Islet of Langerhans (tissue), 1 donor: ENCODE measurements around the gene ACSL1.
A peak's percentile ranks its signal among the peaks of the same experiment; 100 is the strongest.
"Not testable (repeated sequence)": the region's sequence is repeated elsewhere in the genome, so short reads cannot be mapped to it uniquely, and the experiment has no call there.

ENCODE experiments used
- FAIRE-seq: peaks from one replicate; lab custom pipeline; 2011; peaks lifted over from hg19 to GRCh38; lab: Jason Lieb, UNC

Gene ACSL1

DNA sequence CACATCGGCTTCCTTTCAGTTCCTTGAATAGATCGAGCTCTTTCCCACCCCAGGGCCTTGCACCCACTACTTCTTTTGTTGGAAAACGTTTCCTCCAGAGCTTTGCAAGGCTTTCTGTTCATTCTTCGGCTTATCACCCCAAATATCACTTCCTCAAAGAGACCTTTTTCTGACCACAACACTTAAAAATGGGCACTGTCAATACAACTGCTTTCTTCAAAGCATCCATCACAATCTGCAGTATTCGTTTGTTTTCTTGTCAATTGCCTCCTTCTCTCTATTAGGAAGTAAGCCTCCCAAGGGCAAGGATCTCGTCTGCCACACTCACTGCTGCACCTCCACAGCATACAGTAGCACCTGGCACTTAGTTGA, 74.2 kb downstream of the ACSL1 start:
- no peak for FAIRE-seq

DNA sequence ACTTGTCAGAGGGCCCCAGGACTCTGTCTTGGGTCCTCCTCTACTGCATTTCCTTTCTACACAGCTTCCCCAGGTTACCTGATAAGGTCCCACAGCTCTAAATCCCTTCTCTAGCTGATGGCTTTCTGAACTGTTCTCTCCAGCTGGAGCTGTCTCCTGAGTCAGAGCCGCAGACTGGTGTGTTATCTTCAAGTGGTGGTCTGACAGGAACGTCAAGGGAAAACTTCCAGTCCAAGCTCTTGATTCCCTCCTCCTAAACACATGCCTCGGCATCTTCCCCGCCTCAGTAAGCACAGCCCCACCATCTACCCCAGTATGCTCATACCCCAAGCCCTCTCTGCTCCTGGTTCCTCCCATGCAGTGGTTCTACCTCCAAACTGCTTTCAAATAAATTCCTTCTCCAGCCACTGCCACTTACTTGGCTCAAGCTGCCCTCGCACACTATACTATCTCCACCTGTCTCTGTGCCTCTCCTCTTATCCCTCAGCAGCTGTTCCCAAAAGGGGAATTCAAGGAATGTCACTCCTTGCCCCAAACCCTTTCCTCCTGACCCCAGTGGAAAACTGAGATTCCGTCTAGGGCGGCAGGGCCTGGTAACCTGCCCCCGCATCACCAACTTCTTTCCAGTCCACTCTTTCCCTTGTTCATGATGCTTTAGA, 74.7 kb downstream of the ACSL1 start:
- FAIRE-seq: no peak

DNA sequence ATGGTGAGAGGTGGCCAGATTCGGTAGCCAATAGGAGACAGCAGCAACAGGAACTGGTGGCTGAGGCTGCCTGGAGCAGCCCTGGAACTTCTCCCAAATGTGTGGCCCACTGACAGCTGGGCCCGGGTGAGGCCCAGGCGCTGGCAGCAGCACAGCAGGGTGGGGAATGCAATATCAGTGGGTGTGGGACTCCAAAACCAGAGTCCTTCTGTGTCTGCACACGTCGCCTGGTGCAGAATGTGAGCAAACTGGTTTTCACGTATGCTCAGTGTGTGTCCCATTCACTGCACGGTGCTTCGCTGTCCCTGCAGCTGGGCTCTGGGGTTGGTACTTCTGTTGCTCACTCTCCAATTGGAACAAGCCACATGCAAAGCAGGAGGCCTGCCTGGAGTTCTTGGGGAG, 77.5 kb downstream of the ACSL1 start:
- no peak for FAIRE-seq

DNA sequence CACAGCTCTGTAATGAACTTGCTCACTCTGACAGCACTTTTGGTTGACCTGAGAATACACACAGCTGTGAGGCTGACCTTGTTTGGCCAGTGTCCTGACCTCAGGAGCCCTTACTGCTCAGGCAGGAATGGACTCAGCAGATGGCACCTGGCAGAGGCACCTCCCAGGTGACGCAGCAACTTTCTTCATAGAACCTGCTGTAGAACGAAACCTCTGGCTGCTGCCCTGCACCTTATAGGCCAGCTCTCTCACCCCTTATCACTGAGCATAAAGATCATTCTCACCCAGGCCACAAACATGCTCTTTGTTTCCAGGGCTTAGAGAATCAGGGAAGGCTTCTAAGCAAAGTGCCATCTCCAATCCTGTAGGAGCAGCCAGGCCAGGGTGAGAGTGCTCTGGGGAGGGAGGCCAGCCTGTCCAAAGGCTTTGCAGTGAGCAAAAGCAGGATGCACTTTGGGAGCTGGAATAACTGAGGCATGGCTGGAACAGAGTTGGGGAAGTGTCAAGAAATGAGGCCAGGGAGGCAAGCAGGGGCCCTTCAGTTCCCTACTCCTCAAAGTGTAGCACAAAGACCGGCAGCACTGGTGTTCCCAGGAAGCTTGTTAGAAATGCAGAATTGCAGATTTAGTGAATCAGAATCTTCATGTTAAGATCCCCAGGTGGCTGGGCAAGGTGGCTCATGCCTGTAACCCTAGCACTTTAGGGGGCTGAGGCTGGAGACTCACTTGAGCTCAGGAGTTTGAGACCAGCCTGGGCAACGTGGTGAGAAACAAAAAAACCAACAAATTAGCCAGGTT, 78.5 kb downstream of the ACSL1 start:
- FAIRE-seq: no peak

DNA sequence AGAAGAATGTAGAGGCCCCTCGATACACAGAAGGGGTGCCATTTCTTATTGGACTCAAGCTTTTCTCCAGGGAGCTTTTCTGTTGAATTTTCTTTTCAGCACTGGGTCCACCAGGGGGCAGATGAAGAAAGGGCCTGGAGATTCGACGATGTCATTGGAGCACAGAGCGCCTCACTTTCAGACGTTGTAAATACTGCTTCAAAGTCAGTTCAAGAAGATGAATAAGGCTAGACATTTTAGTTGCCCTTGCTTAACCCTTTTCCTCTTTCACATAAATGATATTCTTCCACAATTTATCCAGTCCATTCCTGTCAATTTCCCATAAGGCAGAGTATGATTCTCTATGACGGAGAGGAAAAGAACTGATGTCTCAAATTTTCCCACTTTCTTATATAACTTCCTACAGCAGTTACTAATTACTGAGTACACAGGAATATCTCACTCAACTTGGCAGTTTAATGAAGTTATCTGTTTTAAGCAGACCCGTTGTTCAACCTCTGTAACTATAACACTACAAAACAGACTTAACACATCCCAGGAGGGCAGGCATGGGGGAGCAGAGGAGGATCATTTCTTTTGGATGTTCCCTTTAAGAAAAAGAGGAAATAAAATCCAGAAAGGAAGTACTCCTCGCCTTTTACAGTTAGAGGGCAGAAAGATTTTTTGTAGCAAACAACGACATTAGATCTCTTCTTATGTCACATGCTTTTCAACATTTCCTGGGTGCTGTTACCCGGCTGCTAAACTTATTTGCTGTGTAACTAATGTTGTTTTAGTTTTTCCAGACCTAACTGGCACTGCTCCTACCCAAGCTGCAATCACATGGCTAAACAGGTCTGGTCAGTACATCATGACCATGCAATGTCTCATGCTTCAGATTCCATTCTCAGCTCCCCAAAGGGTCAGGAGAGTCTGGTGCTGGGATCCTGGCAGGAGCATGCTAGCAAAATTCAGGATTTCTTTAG, 79.7 kb downstream of the ACSL1 start:
- FAIRE-seq: peak; percentile 92

DNA sequence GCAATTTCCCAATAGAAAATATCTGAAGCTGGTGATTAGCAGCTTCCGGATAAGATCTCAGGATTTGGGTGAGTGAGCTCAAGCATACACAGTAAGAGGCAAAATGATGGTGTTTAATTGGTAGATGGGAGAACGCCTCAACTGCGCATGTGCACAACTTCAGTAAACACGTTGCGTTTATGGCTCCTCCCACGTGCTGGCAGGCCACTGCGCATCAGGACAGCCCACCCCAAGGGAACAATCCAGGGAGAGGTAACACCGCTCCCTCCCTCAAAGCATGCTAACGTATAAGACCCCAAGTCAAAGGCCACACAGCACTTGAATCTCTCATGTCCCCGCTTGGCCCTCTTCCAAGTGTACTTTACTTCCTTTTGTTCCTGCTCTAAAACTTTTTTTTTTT, 81.5 kb downstream of the ACSL1 start:
- no peak for FAIRE-seq

DNA sequence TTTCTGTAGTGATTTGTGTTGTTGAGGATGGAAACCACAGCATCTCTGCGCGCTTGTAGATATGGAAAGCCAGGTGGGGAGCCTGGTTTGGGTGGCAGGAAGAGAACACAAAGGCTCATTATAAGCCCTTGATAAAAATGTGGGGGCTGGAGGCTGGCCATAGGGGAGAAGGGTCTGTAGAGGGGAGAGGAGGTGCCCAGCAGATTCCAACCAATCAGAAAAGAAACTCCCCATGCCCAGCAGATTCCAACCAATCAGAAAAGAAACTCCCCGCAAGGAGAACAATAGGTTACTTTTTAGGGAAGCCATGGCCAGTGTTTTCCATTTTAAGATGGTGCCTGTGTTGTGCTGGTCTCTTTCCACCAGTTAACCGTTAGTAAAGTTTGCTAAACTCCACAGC, 82.1 kb downstream of the ACSL1 start:
- FAIRE-seq: no peak

DNA sequence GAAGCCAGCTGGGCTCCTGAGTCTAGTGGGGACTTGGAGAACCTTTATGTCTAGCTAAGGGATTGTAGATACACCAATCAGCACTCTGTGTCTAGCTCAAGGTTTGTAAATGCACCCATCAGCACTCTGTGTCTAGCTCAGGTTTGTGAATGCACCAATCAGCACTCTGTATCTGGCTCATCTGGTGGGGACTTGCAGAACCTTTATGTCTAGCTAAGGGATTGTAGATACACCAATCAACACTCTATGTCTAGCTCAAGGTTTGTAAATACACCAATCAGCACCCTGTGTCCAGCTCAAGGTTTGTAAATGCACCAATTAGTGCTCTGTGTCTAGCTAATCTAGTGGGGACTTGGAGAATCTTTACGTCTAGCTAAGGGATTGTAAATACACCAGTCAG, 84.1 kb downstream of the ACSL1 start:
- FAIRE-seq: not testable (repeated sequence)

DNA sequence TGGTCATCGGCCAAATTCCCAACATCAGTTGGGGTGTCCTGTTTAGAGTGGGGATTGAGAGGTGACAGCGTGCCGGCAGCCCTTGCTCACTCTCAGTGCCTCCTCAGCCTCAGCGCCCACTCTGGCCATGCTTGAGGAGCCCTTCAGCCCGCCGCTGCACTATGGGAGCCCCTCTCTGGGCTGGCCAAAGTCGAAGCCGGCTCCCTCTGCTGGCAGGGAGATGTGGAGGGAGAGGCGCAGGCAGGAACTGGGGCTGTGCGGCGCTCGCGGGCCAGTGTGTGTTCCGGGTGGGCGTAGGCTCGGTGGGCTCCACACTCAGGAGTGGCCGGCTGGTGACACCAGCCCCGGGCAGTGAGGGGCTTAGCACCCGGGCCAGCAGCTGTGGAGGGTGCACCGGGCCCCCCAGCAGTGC, 84.8 kb downstream of the ACSL1 start:
- FAIRE-seq: no peak

DNA sequence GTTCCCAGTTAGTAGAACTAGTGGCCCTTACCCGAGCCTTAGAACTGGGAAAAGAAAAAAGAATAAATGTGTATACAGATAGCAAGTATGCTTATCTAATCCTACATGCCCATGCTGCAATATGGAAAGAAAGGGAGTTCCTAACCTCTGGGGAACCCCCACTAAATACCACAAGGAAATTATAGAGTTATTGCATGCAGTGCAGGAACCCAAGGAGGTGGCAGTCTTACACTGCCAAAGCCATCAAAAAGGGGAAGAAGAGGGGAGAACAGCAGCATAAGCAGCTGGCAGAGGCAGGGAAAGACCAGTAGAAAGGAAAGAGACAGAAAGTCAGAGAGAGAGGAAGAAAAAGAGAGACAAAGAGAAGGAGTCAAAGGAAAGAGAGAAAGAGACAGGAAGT, 86.2 kb downstream of the ACSL1 start:
- not testable (repeated sequence) for FAIRE-seq

DNA sequence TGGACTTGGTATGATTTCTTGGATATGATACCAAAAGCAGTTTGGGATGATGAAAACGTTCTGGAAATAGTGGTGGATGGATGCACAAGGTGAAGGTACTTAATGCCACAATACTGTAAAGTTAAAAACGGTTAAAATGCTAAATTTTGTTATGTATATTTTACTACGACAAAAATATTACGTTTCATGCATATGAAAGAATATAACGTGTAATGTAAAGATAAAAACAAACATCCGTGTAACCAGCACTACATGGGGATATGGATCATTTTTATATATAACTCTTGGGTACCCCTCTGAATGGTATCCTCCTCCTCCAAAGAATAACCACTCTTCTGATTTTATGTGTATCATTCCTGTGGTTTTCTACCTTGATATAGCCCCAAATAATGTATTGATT, 91.0 kb downstream of the ACSL1 start:
- no peak for FAIRE-seq

DNA sequence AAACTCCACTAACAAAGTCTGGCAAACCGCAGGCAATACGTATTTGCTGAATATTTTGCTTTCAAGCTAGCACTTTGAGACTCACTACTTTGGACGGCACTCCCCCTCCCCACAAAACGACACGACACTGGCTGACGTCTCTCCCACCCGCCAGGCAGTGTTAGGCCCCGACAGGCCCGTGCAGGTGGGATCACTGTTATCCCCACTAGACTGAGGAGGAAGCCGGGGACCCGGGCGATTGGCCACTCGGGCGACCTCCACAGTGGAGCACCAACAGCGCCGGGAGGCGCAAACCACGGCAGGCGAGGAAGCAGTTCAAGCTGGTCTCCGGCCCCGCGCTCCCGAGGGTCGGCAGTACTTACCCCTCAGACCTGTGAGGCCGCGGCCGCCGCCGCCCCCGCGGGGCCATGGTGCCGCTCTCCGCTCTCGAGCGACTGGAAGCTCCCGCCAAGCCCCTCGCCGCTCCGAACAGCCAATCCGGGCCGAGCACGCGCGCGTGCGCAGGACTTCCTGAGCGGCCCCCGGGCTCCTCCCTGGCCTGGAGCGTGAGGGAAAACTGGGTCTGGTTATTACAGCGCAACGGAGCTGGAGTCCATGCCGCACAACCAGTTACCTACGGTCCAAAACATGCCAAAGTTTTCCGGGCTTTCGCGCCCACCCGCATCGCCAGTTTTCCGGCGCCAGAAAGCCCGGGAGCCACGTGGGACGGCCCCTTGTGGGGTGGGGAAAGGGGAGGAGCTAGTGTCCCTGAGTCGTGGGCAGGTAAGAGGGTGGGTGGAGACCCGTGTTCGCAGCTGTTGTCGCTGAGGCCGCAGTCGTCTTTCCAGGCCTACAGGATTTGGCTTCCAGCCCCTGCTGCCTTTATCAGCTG, 91.9 kb downstream of the ACSL1 start, which contains the start of gene CENPU:
Gene CENPU, minus strand, starts transcription at position 443 of the 871 bp plus-strand sequence. Its CDS starts 34 bp downstream, at position 409.
- FAIRE-seq: peak; percentile 41

DNA sequence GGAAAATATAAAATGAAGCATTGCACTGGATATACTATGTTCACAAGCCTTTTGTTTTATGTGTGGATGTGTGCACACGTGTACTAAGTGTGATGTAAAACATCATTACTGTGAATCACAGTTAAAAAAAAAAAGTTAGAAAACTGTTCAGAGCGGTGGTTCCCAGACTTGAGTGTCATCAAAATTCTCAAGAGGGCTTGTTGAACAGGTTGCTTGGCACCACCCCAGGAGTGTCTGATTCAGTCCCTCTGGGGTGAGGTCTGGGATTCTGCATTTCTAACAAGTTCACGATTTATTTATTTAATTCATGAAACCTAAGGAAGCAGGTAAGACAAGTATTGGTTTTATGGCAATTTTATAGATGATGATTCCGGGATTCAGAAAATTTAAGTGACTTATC, 93.6 kb downstream of the ACSL1 start:
- FAIRE-seq: no peak

DNA sequence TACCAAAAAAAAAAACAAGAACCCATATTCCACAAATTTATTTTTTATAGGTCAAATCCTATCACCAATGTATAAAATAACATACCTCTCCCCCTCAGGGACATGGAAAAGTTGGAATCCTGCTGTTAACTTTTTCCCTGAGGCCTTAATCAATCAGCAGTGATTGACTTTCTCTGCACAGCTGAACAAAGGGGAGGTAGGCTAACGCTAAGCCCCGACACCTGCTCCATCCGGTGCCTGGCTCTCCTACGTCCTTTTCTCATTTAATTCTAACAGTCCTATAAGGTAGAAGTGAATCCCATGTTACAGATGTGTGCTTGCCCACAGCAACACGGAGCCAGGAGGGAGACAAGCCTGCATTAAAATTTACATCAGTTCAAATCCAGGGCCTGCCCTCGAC, 94.7 kb downstream of the ACSL1 start:
- FAIRE-seq: no peak

DNA sequence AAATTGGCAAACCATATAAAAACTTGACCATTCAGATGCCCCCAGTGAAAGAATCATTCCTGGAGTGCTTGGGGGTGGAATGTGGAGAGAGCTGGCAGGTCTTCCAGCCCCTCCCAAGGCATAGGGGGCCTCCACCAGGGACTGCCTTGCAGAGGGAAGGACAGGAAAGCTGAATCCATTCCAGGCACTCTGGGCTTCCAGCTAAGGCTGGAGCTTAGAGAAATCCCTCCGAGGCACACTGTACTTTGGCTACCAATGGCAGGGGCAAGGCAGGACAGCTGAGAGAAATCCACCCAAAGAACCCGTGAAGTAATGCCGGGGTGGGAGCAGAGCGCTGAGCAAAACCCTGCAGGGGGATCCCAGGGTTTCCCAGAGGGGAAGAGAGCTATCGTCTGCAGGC, 95.8 kb downstream of the ACSL1 start:
- no peak for FAIRE-seq

DNA sequence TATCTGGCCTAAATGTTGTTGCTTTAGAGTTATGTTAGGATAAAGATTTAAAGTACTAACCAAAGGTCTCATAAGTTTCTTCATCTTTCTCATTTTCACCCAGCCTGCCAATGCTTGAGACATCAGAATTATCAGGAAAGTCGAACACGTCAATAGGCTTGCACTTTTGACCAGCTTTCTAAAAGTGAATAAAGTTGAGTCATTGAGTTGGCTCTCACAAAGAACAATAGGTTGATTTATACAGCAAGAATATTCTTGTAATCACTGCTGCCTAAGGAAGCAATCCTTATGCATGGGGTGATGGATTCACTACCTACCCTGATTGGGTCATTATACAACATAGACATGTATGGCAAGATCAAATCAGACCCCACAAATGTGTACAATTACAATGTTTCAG, 96.9 kb downstream of the ACSL1 start:
- no peak for FAIRE-seq

DNA sequence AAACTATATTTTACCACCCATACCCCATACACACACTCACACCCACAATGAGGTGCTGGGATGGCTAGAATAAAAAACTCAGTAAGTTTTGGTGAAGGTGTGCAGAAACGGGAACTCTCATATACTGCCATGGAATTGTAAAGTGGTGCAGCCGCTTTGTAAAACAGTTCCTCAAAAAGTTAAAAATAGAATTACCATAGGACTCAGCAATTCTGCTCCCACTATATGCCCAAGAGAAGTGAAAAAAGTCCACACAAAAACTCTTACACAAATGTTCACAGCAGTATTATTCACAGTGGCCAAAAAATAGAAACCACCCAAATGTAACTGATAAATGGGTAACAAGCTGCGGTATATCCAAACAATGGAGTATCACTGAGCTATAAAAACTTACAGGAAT, 98.3 kb downstream of the ACSL1 start:
- FAIRE-seq: no peak

DNA sequence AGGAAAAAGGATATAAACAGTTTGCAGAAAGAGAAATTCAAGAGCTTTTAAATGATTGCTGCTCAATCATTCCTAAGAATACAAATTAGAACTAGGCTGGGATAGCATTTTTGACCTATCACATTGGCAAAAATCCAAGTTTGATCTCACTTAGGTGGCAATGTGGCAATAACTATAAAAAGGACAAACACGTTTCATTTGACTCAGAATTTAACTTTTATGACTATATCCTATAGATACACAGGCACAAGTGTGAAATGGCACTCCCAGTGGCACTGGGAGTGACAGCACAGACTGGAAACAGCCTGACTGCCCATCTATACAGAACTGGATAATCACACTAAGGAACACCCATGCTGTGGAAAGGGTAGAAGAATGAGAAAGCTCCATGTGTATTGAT, 103.0 kb downstream of the ACSL1 start:
- no peak for FAIRE-seq

DNA sequence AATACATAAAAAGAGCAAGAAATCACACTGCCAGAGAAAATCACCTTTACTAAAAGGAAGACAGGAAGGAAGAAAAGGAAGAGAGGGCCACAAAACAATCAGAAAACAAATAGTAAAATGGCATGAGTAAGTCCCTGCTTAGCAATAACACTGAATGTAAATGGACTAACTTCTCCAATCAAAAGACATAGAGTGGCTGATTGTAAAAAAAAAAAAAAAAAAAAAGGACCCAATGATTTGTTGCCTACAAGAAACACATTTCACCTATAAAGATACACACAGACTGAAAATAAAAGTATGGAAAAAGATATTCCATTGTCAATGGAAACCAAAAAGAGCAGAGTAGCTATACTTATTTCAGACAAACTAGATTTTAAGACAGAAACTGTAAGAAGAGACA, 104.5 kb downstream of the ACSL1 start:
- FAIRE-seq: no peak

DNA sequence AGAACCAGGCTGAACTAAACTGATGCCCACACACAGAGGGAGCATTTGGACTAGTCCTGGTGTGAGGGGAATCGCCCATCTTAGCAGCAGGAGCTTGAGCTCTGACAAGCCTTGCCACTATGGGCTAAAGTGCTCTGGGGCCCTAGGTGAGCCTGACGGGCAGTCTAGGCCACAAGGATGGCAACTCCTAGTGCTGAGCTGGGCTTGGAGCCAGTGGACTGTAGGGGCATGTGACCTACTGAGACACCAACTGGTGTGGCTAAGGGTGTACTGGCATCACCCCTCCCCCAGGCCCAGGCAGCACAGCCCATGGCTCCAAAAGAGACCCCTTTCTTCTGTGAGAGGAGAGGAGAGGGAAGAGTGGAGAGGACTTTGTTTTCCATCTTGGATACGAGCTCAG, 106.4 kb downstream of the ACSL1 start:
- FAIRE-seq: no peak

DNA sequence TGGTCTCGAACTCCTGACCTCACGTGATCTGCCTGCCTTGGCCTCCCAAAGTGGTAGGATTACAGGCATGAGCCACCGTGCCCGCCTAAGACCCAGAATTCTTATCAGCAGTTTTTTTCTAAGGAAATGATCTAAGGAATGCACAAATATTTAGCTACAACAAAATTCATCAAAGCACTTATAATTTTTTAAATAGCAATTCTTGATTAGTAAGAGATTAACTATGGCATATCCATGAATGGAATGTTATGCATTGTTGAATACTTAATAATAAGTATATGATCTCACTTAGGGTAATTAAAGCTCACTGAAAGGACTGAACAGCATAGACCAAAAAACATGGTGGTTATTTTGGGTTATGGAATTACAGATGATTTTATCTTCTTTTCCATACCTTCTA, 110.2 kb downstream of the ACSL1 start:
- no peak for FAIRE-seq

DNA sequence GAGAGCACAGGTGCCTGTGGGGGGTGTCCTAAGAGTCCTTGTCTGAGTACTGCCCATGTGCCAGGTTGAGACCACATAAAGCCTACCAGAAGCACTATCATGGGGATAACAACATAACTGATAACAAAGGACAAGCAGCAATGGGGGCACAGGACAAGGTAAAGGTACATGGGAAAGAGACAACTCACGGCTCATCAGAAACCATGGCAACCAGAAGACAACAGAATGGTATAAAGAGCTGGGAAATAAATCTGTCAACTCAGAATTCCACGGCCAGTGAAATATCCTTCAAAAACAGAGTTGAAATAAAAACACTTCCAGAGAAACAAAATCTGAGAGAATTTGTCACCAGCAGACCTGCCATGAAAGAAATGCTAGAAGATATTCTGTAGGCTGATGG, 111.9 kb downstream of the ACSL1 start:
- FAIRE-seq: no peak
